Sigmoid colon (tissue), 7 donors: ENCODE measurements around the gene POLD2. TPM values are rescaled to one million over a fixed set of nuclear protein-coding genes. Genes with fewer than 3 reads are reported as not detected.
A peak's percentile ranks its signal among the peaks of the same experiment; 100 is the strongest.

ENCODE experiments used
- DNase-seq: peaks from one replicate; pipeline ENCODE4 v3.0.0-alpha.2; 2019
- H3K27ac ChIP-seq, 4 donors: fragments of 200-600 bp; sonication (generic); one replicate each; pipeline ENCODE4 v1.5.1; 2016 to 2019; ENCODE audit warnings: mild to moderate bottlenecking in 1 of 4
- H3K27me3 ChIP-seq, 3 donors: fragments of 200-600 bp; sonication (generic); one replicate each; pipeline ENCODE4 v1.5.1; 2019; ENCODE audit warnings: mild to moderate bottlenecking in 1 of 3
- H3K36me3 ChIP-seq, 4 donors: fragments of 200-600 bp; sonication (generic); one replicate each; pipeline ENCODE4 v1.5.1; 2016 to 2019
- H3K4me1 ChIP-seq, 4 donors: fragments of 200-600 bp; sonication (generic); one replicate each; pipeline ENCODE4 v1.5.1; 2017 to 2019
- H3K4me3 ChIP-seq, 4 donors: fragments of 200-600 bp; sonication (generic); one replicate each; pipeline ENCODE4 v1.5.1; 2017 to 2019; ENCODE audit warnings: mild to moderate bottlenecking in 2 of 4, moderate library complexity in 1 of 4
- H3K9me3 ChIP-seq, 4 donors: fragments of 200-600 bp in 3 of 4; sonication (generic) in 3 of 4; one replicate each; pipeline versions ENCODE4 v1.5.1 to v1.6.1; 2013 to 2019
- CTCF ChIP-seq, 4 experiments: fragments of 450-650 bp in 3 of 4; fragments of 200-600 bp in 1 of 4; IDR thresholded peaks; one replicate each; pipeline ENCODE4 v1.5.1; 2016 to 2019; ENCODE audit warnings: antibody characterized with exemption in 4 of 4, mild to moderate bottlenecking in 3 of 4, moderate library complexity in 2 of 4
- EP300 ChIP-seq, 4 donors: sonication (generic); formaldehyde crosslinking; IDR thresholded peaks; one replicate each; pipeline ENCODE4 v1.6.1; 2017; ENCODE audit warnings: antibody characterized with exemption in 4 of 4
- POLR2A ChIP-seq, 2 donors: fragments of 450-650 bp; IDR thresholded peaks; one replicate each; pipeline ENCODE4 v1.6.1; 2016; ENCODE audit warnings: antibody characterized with exemption in 2 of 2, mild to moderate bottlenecking in 2 of 2, moderate library complexity in 2 of 2
- POLR2AphosphoS5 ChIP-seq, 4 donors: sonication (generic); formaldehyde crosslinking; IDR thresholded peaks; one replicate each; pipeline ENCODE4 v1.6.1; 2017; ENCODE audit warnings: antibody characterized with exemption in 4 of 4
- WGBS, 2 donors: extraction: QIAGEN DNeasy Blood & Tissue Kit; methylation state at CpG; one replicate each; pipeline ENCODE4 v1.1.7; 2013; 5-methylcytosine and 5-hydroxymethylcytosine counted together
- intact Hi-C: fragments of 100-400 bp; cut with DNase I; formaldehyde crosslinking; loops from one replicate; pipeline ENCODE4 v1.15.1; 2023
- polyA plus RNA-seq, 3 donors: library from polyadenylated mRNA; stranded (reverse); fragments of 200-250 nt; gene quantifications; one replicate each; pipeline ENCODE4 v1.2.3, GENCODE V29; 2013
- total RNA-seq, 4 donors: library from RNA; depleted of rRNA; stranded (reverse); fragments of >200 nt; gene quantifications; one replicate each; pipeline ENCODE4 v1.1.0, GENCODE V29; 2016
- donor health status: healthy with polysubstance abuse.
- donor health status: Bipolar disorder and iron deficiency.
- donor health status: healthy.

POLD2 gene
- total and polyA plus RNA-seq, 7 donors: 20.3 to 91.2 (median 35.4) TPM

GRCh38 chr7:44124822-44125202, 1.5 kb upstream of the POLD2 start:
- Histone ChIP-seq H3K27me3 (no peaks in the 10 kb centered on the region), H3K27ac (no peak overlapping the region), H3K4me3 (no peak overlapping the region), H3K4me1 (peaks cover 0 to 19% (median 12%) of the 10 kb centered on the region in 4 donors), H3K9me3 (no peaks in the 10 kb centered on the region), H3K36me3 (peaks cover 0 to 21% (median 0%) of the 10 kb centered on the region in 4 donors)
- TF ChIP-seq CTCF (IDR thresholded peaks at IDR 0.05): no peak
- 90 to 95% methylated on average over 6 of the region's 6 CpGs for WGBS, 2 donors
- DNase-seq: no peak
- intact Hi-C loops: loop anchor here (5.0 kb wide), 2 partner anchors 77 to 198 kb away; partner anchors contain the start of genes UBE2D4 and YKT6

GRCh38 chr7:44122529-44122928, 819 bp downstream of the POLD2 start:
- 15 to 52% methylated on average over 1 of the region's 1 CpG for WGBS, 2 donors
- TF ChIP-seq CTCF (IDR thresholded peaks at IDR 0.05) (no peak), POLR2AphosphoS5 (IDR thresholded peaks at IDR 0.05) (no peak), EP300 (IDR thresholded peaks at IDR 0.05) (no peak), POLR2A (IDR thresholded peaks at IDR 0.05) (no peak)
- Histone ChIP-seq H3K27ac (peak overlapping the region; percentile 83 to 92 (median 89)), H3K36me3 (peaks cover 0 to 32% (median under 1%) of the 10 kb centered on the region in 4 donors), H3K4me3 (peak overlapping the region; percentile 65 to 80 (median 69)), H3K9me3 (no peaks in the 10 kb centered on the region), H3K27me3 (no peaks in the 10 kb centered on the region), H3K4me1 (peaks cover 0 to 19% (median 12%) of the 10 kb centered on the region in 4 donors)
- no peak for DNase-seq
- intact Hi-C loops: loop anchor here (5.0 kb wide), 2 partner anchors 80 to 195 kb away; partner anchors contain the start of genes UBE2D4 and YKT6

GRCh38 chr7:44121761-44122420, 1.5 kb downstream of the POLD2 start:
- WGBS, 2 donors: 96 to 97% methylated on average over 12 of the region's 12 CpGs
- no peaks in the 10 kb centered on the region for H3K27me3 ChIP-seq
- peak overlapping the region in 3 of 4 donors; percentile 83 to 92 (median 91) for H3K27ac ChIP-seq
- TF ChIP-seq EP300 (IDR thresholded peaks at IDR 0.05) (no peak), POLR2AphosphoS5 (IDR thresholded peaks at IDR 0.05) (no peak), CTCF (IDR thresholded peaks at IDR 0.05) (no peak), POLR2A (IDR thresholded peaks at IDR 0.05) (no peak)
- H3K4me1 ChIP-seq: peaks cover 0 to 19% (median 12%) of the 10 kb centered on the region in 4 donors
- no peak for DNase-seq
- peaks cover 0 to 38% (median 4%) of the 10 kb centered on the region in 4 donors for H3K36me3 ChIP-seq
- intact Hi-C loops: loop anchor here (5.0 kb wide), 2 partner anchors 80 to 195 kb away; partner anchors contain the start of genes UBE2D4 and YKT6
- no peak overlapping the region for H3K4me3 ChIP-seq
- no peaks in the 10 kb centered on the region for H3K9me3 ChIP-seq

GRCh38 chr7:44120395-44120794, 3.0 kb downstream of the POLD2 start:
- intact Hi-C loops: loop anchor here (5.0 kb wide), 2 partner anchors 82 to 193 kb away; partner anchors contain the start of genes UBE2D4 and YKT6
- Histone ChIP-seq H3K36me3 (peaks cover 0 to 53% (median 5%) of the 10 kb centered on the region in 4 donors), H3K9me3 (no peaks in the 10 kb centered on the region), H3K27ac (no peak overlapping the region), H3K4me3 (no peak overlapping the region), H3K27me3 (no peaks in the 10 kb centered on the region), H3K4me1 (peaks cover 0 to 19% (median 12%) of the 10 kb centered on the region in 4 donors)
- DNase-seq: no peak
- 90 to 91% methylated on average over 6 of the region's 6 CpGs for WGBS, 2 donors
- no peak for TF ChIP-seq POLR2A (IDR thresholded peaks at IDR 0.05)

GRCh38 chr7:44119829-44120380, 3.4 kb downstream of the POLD2 start:
- no peak for TF ChIP-seq POLR2A (IDR thresholded peaks at IDR 0.05)
- TF ChIP-seq CTCF (IDR thresholded peaks at IDR 0.05): no peak
- TF ChIP-seq POLR2AphosphoS5 (IDR thresholded peaks at IDR 0.05): no peak
- no peak for TF ChIP-seq EP300 (IDR thresholded peaks at IDR 0.05)
- H3K4me3 ChIP-seq: no peak overlapping the region
- no peak overlapping the region for H3K27ac ChIP-seq
- intact Hi-C loops: loop anchor here (5.0 kb wide), 2 partner anchors 82 to 193 kb away; partner anchors contain the start of genes UBE2D4 and YKT6
- peaks cover 0 to 58% (median 5%) of the 10 kb centered on the region in 4 donors for H3K36me3 ChIP-seq
- no peak for DNase-seq
- no peaks in the 10 kb centered on the region for H3K9me3 ChIP-seq
- WGBS, 2 donors: 96 to 97% methylated on average over 8 of the region's 8 CpGs
- no peaks in the 10 kb centered on the region for H3K27me3 ChIP-seq
- peaks cover 0 to 19% (median 12%) of the 10 kb centered on the region in 4 donors for H3K4me1 ChIP-seq
